MCF 10A (cell line): ENCODE results near the gene LAMB3. TPM values are rescaled to one million over a fixed set of nuclear protein-coding genes. Genes with fewer than 3 reads are reported as not detected.

Source experiments
- BruUV-seq: library from RNA; stranded (reverse); fragments of 400-500 nt; replicated peaks from 2 replicates; lab custom pipeline; 2021; lab: Mats Ljungman, UMichigan
- CTCF ChIA-PET: fragments of 300-600 bp; sonication (Branson Sonifier 250); formaldehyde crosslinking; extraction: SDS; loops from one replicate; lab custom pipeline; 2021; ENCODE audit warnings: antibody characterized with exemption, inconsistent platforms; lab: Yijun Ruan, JAX
- POLR2A ChIA-PET: fragments of 300-600, 350-650 bp; sonication (Branson Sonifier 250); formaldehyde crosslinking; extraction: SDS; loops from one replicate; lab custom pipeline; 2020; ENCODE audit warnings: antibody characterized with exemption, inconsistent platforms; lab: Yijun Ruan, JAX
- DNase-seq: peaks from one replicate; pipeline ENCODE4 v3.0.0-alpha.2; 2018; ENCODE audit not compliant: unreplicated experiment
- H3K27ac Mint-ChIP-seq: one replicate; pipeline ENCODE4 v1.8.0; 2022; ENCODE audit warnings: mild to moderate bottlenecking, low read depth, mixed read lengths; ENCODE audit not compliant: unreplicated experiment
- H3K27me3 Mint-ChIP-seq: one replicate; pipeline ENCODE4 v1.8.0; 2022; ENCODE audit warnings: mixed read lengths; ENCODE audit not compliant: insufficient read depth, unreplicated experiment
- H3K36me3 Mint-ChIP-seq: one replicate; pipeline ENCODE4 v1.8.0; 2022; ENCODE audit warnings: mild to moderate bottlenecking, moderate library complexity, mixed read lengths; ENCODE audit not compliant: insufficient read depth, unreplicated experiment
- H3K4me1 Mint-ChIP-seq: one replicate; pipeline ENCODE4 v1.8.0; 2022; ENCODE audit warnings: mixed read lengths; ENCODE audit not compliant: insufficient read depth, unreplicated experiment
- H3K4me3 Mint-ChIP-seq: one replicate; pipeline ENCODE4 v1.8.0; 2022; ENCODE audit warnings: mild to moderate bottlenecking, moderate library complexity, mixed read lengths; ENCODE audit not compliant: unreplicated experiment
- H3K9me3 Mint-ChIP-seq: one replicate; pipeline ENCODE4 v1.8.0; 2022; ENCODE audit warnings: mixed read lengths; ENCODE audit not compliant: unreplicated experiment
- intact Hi-C: fragments of 100-400 bp; cut with micrococcal nuclease; formaldehyde crosslinking; loops from 2 replicates; pipeline ENCODE4 v1.14.1; 2022
- total RNA-seq: library from RNA; stranded (reverse); gene quantifications from 2 replicates; pipeline ENCODE4 v1.2.3, GENCODE V29; 2022
- TF ChIP-seq, protein P1 (sequence below): fragments of 200-600 bp; IDR thresholded peaks from one replicate; pipeline ENCODE4 v1.8.0; 2022; ENCODE audit warnings: antibody characterized with exemption, mild to moderate bottlenecking; ENCODE audit not compliant: unreplicated experiment

LAMB3 gene
- total RNA-seq, 1 experiment from 2014 or later: 1,572 TPM

DNA sequence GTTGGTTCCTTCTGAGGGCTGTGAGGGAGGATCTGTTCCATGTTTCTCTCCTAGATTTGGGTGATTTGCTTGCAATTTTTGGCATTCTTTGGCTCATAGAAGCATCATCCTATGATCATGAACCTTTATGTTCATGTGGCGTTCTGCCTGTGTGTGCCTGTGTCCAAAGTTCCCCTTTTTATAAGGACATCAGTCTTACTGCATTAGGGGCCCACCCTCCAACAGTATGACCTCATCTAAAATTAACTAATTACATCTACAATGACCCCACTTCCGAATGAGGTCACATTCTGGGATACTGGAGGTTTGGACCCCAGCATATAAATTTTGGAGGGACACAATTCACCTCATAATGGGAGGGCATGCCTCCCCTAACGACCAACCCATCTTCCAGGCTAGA lies 81.5 kb downstream of the LAMB3 start:
- Mint-ChIP-seq H3K27ac (no peak overlapping the region), H3K4me3 (no peak overlapping the region), H3K27me3 (peaks cover 29% of the 10 kb centered on the region), H3K36me3 (no peaks in the 10 kb centered on the region), H3K9me3 (no peaks in the 10 kb centered on the region), H3K4me1 (peaks cover 41% of the 10 kb centered on the region)
- CTCF ChIA-PET: interaction anchor here (1.1 to 15.2 kb wide), 18 partner anchors 14 to 185 kb away, joined by 3 to 394 read pairs (median 8); partner anchors contain the start of genes CAMK1G, LAMB3 and TRAF3IP3
- intact Hi-C loops: no loop called here
- POLR2A ChIA-PET: interaction anchor here (1.6 kb wide), 1 partner anchor 82 kb away, joined by 7 read pairs; the partner anchor contains the start of gene LAMB3
- BruUV-seq: no TSS peak
- TF ChIP-seq, protein P1, sequence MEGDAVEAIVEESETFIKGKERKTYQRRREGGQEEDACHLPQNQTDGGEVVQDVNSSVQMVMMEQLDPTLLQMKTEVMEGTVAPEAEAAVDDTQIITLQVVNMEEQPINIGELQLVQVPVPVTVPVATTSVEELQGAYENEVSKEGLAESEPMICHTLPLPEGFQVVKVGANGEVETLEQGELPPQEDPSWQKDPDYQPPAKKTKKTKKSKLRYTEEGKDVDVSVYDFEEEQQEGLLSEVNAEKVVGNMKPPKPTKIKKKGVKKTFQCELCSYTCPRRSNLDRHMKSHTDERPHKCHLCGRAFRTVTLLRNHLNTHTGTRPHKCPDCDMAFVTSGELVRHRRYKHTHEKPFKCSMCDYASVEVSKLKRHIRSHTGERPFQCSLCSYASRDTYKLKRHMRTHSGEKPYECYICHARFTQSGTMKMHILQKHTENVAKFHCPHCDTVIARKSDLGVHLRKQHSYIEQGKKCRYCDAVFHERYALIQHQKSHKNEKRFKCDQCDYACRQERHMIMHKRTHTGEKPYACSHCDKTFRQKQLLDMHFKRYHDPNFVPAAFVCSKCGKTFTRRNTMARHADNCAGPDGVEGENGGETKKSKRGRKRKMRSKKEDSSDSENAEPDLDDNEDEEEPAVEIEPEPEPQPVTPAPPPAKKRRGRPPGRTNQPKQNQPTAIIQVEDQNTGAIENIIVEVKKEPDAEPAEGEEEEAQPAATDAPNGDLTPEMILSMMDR: no peak
- DNase-seq: no peak

DNA sequence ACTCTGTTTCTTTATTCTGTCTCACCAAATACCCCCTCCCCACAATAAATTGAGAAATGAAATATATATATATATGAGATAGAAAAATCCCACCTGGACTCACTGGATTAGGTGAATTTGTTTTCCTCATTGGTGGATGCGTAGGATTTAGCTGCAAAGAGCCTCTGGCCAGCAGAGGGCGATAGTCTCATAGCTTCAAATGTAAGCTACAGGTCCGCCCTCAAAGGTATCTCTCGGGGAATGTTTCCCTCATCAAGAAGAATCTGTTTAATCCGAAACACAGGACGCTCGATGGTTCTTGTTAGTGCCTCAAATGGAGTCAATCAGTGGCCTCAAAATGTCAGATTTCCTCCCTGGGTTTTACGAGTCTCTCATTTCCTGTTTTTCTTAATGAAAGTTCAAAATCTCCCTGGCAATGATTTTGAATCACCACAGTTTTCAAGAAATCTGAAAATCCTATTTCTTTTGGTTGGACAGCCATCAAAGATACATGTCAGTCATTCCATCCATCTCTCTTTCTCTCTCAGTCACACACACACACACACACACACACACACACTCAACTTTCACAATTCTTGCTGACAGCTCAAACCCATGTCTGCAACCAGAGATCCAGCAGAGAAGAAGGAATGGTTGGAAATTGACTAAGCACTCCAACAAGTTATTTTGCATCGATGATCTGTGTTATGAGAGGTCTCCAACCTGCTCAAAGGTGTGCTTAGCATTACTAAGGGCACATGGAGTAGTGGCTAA lies 82.6 kb downstream of the LAMB3 start:
- no peaks in the 10 kb centered on the region for H3K9me3 Mint-ChIP-seq
- DNase-seq: peak; percentile 95
- POLR2A ChIA-PET: interaction anchor here (0.6 to 1.8 kb wide), 18 partner anchors 14 to 240 kb away, joined by 3 to 10 read pairs (median 4); partner anchors contain the start of genes CAMK1G and LAMB3
- intact Hi-C loops: loop anchor here (1.0 to 5.0 kb wide), 4 partner anchors 123 to 917 kb away; partner anchors contain the start of gene UTP25
- CTCF ChIA-PET: interaction anchor here (0.6 to 15.2 kb wide), 63 partner anchors 9 to 1519 kb away, joined by 3 to 394 read pairs (median 4); partner anchors contain the start of genes CAMK1G, LAMB3 and TRAF3IP3
- peaks cover 24% of the 10 kb centered on the region for H3K27me3 Mint-ChIP-seq
- no peaks in the 10 kb centered on the region for H3K36me3 Mint-ChIP-seq
- H3K4me1 Mint-ChIP-seq: peaks cover 49% of the 10 kb centered on the region
- BruUV-seq: no TSS peak
- H3K4me3 Mint-ChIP-seq: no peak overlapping the region
- H3K27ac Mint-ChIP-seq: no peak overlapping the region
- TF ChIP-seq, protein P1: peak; percentile 96

- Mint-ChIP-seq H3K36me3 (no peaks in the 10 kb centered on the region), H3K9me3 (no peaks in the 10 kb centered on the region), H3K4me1 (peaks cover 60% of the 10 kb centered on the region), H3K4me3 (peak overlapping the region; percentile 49), H3K27me3 (peaks cover 18% of the 10 kb centered on the region), H3K27ac (peak overlapping the region; percentile 40)
- TF ChIP-seq, protein P1: no peak
- no TSS peak for BruUV-seq
- ChIA-PET CTCF (interaction anchor here (0.6 to 15.2 kb wide), 60 partner anchors 11 to 1546 kb away, joined by 3 to 394 read pairs (median 10); partner anchors contain the start of gene CAMK1G), POLR2A (interaction anchor here (0.6 to 9.1 kb wide), 49 partner anchors 9 to 1312 kb away, joined by 3 to 174 read pairs (median 7); partner anchors contain the start of genes C1orf74, IRF6 and LAMB3)
- intact Hi-C loops: loop anchor here (2.0 to 5.0 kb wide), 4 partner anchors 125 to 915 kb away; partner anchors contain the start of gene UTP25
- peak; percentile 74 for DNase-seq
Measured at GRCh38 chr1:209567698-209568175, 84.5 kb downstream of the LAMB3 start.
